GM12878 (cell line): Measurements from ENCODE around the gene WDR12.
"Not testable (repeated sequence)": the region's sequence is repeated elsewhere in the genome, so short reads cannot be mapped to it uniquely, and the experiment has no call there.

Experiments
- NFYB ChIP-seq: IDR thresholded peaks from 2 replicates; pipeline ENCODE4 v1.6.1; 2011; ENCODE audit warnings: low read depth, mild to moderate bottlenecking, low read length, improper control_type of control experiment, moderate library complexity; ENCODE audit not compliant: insufficient read depth
- POLR2A ChIP-seq: IDR thresholded peaks from 2 replicates; pipeline ENCODE4 v1.6.1; 2011; ENCODE audit warnings: low read depth, mild to moderate bottlenecking, low read length

- not testable (repeated sequence) for TF ChIP-seq POLR2A, NFYB
These were observed 1.2 kb downstream of the WDR12 start for GRCh38 chr2:202910250-202910649.
